Left renal cortex interstitium (tissue), 4 donors: ENCODE data around the gene NAV2. TPM values are rescaled to one million over a fixed set of nuclear protein-coding genes. Genes with fewer than 3 reads are reported as not detected.

Source experiments
- DNase-seq, 4 donors: peaks; one replicate each; pipeline ENCODE4 v3.0.0-alpha.2; 2013; ENCODE audit warnings: low read depth in 4 of 4, low spot score in 2 of 4, missing footprints in 1 of 4
- polyA plus RNA-seq, 4 donors: library from polyadenylated mRNA; unstranded; fragments of 120-200 nt; gene quantifications; one replicate each; pipeline ENCODE4 v1.2.1, GENCODE V29; 2013; ENCODE audit not compliant: insufficient read length in 4 of 4

Gene NAV2
- polyA plus RNA-seq, 4 donors, result 29.7 to 61.7 (median 39.1) TPM

DNA sequence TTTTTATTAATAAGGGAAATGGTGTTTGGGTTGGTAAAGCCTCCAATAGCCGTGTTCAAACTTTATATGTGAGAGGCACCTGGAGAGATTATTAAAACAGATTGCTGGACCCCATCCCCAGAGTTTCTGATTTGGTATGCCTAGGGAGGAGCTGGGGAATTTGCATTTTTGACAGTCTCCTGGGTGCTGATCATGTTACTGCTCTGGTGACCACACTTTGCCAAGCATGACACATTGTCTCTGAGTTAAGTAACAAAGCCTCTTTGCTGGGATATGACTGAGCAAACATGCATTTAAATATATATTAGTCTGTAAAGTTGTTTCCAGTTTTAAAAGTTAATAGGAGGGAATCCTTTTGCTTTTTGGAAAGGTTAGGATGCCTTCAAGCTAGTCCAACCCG is 140.4 kb downstream of the NAV2 start:
- no peak for DNase-seq

DNA sequence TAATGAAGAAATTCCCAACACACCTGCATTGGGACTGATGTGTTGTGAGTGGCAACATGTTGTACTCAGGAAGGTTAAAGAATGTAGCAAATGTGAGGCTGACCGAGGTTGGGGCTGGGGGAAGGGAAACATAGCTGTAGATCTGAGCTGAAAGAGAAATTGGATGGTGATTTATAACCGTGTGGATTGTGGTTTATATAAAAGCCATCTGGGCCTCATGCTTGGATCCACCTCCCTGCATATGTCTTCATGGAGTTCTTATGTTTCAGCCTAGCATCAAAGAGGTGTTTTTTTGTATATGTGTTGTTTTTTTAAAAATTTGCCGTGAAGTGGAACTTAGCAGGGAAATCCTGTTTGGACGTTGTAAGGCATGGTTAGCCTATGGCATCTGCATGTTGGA is 141.3 kb downstream of the NAV2 start:
- DNase-seq, result no peak

DNA sequence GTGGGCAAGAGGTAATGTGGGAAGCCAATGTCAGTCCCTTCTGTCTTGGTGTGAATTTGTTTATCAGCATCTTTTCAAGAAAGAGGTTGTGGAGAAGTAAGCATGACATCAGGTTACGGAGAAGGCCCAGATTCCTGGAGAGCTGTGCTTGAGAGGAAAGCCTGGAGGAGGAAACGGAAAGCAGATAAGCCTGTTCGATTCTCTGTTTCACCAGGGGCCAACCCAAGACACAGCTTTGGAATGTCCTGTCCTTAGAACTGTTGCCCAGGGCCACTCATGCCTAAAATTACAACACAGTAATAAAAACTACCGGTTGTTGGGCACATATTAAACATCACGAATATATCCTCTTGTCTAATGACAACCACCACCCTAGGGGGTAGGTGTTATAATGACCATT is 148.5 kb downstream of the NAV2 start:
- no peak for DNase-seq

DNA sequence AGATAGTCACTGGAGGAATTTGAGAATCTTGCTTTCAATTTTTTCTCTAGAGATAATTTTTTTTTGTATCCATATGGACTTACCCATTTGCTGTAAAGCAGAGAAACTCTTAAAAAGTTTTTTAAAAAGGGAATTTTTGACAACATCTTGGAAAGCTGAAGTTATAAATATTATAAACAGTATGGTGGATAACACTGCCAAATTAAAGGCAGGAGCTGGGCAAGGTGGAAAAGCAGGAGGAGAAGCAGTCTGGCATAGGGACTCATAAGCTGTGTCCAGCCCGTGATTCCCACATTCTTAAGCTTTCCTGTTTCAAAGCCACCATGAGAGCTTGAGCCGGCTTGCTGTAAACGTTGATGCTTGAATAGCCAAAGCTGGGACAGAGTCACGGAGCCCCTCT is 149.5 kb downstream of the NAV2 start:
- DNase-seq, result no peak

DNA sequence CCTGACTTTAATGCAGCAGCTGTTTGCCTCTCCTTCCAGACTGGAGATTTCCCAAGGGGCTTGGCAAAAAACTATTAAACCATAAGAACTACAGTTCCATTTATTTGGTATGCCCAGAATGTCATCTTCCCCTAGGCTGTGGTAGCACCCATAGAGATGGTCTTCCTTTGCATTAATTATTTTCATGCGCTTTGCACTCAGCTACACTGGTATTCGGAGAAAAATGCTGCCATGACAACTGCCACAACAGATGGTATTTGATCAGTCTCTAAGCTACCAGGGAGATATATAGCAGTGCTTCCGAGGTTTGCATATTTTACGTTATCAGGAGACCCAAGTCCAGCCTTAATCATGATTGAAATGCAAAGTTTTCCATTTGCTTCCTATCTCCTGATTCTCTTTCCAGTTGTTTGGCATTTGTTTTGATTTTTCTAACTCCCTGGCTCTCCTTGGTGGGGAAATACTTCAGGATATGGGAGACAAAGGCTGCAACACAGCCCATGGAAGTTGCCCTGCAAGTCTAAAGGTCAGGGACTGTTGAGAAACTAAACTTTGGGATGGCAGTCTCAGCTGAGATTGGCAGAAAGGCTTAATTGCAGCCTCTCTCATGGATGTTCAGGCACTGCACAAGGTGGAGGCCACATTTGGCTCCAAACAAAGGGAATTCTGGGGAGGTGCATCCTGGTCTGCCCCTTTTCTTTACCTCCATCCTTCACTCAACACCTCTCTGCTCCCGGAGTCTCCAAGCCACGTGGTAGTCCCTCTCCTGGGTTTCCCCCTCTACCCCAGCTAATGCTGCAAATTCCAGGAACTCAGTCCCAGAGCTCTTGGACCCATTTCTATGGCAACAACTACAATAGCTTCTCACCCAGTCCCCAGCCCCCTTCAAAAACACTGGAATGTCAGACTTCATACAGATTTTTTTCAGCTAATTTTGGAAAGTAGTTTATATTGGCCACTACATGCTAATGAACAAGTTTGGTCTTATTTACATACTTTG is 151.8 kb downstream of the NAV2 start:
- no peak for DNase-seq

DNA sequence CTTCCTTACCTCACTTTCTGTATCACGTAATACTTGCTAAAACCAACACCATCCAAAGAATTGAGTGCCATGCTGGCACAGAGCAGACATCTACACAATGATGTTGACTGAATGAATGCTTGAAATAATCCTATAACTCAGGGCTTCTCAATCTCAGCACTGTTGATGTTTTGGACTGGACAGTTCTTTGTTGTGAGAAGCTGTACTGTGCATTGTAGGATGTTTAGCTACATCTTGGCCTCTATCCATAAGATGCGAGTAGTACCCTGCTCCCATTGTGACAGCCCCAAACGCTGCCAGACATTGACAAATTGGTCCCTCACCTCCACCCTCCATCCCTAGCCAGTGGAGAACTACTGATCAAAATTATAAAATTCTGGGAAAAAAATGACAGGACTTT is 153.4 kb downstream of the NAV2 start:
- DNase-seq, result no peak

DNA sequence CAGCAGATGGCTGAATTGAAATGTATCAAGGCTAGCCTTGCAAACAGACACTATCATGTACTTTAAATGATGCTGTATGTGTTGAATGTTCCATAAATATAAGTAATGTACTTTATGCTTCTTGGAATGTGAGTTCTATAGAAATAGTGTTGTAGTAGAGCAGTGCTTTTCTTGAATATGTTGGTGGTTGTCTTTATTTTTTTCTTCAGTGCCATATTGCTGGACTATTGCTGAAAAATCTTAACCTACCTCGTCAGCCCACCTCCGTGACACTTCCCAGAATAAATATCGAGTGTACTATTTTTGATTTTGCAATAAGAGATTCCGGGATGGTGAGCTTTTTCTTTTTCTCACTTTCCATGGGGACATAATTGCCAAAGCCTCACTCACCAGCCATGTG is 153.9 kb downstream of the NAV2 start:
- DNase-seq, result no peak

DNA sequence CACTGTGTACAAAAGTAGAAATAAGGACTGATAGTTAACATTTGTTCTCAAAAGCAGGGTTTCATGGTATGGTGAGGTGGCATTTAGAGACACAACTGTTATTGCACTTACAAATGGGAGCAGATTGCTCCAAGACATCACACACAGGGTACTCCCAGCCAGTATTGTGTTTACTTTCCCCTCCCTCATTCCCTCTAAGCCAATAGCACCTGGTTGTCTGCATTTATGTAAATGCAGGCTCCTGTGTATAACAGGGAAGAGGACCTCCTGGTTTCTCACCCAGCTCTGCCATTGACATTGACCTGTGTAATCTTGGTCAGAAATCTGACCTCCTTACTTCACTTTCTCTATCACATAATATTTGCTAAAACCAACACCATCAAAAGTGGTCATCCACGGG is 154.4 kb downstream of the NAV2 start:
- DNase-seq, result no peak

DNA sequence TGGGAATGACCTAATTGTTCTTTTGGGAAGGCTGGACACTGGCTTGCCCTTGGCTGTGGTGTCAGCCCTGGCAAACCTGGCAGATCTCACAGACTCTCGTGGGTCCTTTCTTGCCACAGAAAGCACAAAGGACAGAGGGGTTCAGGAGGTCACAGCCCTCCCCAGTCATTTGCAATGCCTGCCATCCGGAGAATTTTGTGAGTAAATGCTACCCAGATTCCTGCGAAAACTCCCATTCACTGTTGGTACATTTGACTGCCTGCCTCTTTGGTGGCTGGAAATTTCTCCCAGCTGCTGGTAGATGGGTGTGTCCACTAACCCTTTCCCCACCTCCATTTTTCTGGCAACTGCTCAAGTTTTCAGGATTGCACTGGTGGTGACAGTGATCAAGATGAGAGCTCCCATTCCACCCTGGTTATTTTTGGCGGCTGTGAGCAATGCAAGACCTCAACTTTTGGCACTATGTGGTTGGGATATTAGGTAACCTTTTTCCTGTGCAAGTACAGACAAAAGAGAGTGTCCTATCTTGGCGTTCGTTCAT is 155.7 kb downstream of the NAV2 start:
- DNase-seq, result no peak

DNA sequence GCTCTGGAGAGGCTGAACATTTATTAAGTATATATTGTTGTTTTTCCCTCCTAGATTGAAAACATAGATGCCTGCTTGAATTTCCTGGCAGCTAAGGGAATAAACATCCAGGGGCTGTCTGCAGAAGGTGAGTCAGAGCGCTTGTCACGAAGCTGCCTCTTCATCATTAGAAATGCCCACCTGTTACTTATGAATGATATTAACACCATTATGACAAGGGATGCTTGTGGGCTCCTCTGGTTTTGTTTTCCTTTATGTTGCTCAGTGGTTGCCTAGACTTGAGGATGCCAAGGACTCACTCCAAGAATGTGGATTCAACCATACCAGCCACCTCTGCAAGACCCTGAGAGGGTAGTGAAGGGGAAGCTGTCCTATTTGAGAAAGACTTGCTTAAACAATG is 156.2 kb downstream of the NAV2 start:
- DNase-seq, result no peak

DNA sequence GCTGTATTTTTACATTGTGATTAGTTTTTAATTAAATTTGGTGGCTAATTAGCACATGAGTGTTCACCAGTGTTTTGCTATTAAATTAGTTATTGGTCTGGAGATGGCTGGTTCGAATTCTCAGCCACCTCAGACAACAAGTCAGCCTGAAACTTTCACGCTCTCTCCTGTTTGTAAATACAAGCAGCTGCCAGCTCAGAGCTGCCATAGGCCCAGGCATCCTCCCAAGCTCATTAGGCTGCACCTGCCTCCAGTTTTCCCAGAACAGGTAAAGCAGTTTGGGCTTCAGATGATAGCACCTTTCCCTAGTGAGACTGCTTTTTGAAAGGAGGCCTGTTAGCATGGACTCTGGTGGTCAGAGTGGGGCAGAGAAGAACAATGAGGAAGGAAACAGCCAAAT is 156.8 kb downstream of the NAV2 start:
- no peak for DNase-seq

DNA sequence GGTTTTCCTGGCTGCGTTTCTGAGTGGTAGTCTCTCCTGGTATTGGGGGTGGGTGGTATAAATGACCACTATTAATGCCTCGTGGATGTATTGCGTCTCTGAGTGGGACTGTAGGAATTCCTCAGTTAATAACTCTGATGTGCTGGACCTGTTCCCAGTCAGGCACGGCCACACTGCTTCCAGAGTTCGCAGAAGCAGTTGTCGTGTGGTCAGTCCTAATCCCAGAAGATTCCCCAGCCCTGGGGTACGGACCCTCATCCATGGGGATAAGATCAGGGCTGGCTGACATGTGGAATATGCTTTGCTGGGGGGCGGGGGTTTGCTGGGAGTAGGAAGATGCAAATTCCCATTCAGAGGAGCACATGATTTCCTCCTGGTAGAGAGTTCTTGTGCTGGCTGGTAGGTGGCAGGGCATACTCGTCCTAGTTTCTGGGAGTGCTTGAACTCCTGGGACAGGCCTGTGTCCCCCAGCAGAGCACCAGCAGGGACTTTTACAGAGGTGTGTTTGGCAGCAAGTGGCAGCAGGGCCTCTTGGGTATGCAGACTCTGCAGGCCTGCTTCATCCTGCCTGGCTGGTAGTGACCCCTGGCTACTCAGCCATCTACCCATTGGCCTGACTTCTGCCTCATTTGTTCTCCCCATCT is 157.4 kb downstream of the NAV2 start:
- DNase-seq, result no peak

DNA sequence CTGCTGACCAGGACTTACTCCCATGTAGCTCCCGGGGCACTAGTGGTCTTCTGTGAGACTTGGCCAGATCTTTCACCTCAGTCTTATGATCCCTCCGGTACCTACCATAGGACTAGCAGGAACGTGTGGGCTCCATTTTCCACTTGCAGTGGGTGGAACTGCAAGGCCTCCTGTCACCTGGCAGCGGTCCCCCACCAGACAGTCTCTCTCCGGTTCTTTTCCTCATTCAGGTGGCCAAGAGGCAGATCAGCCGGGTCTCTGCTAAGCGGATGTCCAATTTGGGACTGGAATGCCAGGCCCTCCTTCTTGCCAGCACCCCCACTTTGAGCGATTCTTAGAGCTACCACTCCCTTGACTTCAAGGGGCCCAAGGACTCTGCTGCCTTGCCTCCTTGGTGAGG is 158.9 kb downstream of the NAV2 start:
- no peak for DNase-seq

DNA sequence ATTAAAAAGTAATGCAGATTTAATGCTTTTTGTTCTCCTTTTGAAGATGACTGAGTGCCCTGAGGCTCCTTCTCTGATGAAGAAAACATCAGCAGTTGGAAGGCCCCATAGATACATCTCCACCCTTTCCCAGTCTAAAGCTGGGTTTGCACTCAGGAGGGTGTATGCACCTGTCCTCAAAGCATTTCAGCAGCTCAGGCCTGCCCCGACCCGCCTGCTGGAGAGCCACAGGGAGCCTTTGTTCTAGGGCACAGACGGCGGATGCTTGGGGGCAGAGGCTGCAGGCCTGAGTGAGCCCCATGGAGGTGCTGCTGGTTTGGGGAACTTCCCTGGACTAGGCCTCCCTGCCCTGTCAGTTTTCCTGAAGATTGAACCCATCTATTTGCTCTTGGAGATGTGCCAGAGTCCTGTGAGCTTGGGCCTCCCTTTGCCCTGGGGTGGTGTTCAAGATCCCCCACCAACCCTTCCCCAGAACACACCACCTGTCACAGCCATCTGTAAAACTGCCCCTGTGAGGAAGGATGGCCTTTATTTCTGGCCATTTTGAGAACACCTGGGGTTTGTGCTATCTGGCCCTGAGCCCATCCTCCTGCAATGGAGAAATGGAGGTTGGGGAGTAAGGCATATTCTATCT is 160.0 kb downstream of the NAV2 start:
- no peak for DNase-seq

DNA sequence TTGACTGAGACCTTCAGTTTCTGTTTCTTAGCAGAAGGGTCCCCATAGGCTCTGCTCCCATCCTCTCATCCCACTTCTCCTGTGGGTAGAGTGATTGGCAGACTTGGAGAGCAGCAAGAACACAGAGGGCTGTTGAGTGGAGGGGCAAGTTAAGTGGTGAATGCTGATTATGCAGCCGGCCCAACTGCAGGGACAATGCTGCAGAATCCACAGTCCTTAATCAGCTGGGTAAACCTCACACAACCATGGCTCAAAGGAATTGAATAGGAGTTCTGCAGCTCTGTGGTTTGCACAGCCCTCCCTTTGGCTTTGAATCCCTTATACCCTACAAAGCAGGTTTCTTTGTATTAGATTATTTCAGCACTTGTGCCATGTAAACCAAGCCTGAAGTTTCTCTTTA is 161.1 kb downstream of the NAV2 start:
- no peak for DNase-seq

DNA sequence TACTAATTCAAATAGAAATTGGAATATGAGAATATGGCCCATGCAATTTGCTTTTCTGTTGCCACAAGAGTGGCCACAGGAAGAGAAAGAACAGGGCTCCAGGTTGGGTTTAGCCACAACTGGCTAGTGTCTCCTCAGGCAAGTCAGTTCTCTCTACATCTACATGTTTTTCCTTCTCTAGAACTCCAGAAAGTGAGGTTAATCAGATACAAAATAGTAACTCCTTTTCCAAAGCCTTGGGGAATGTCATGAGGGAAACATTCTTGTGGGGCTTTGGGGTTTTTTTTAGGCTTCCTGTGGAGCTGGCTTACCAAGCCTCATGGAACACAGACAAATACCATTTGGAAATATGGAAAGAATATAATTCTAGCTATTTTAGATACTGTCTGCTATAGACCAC is 161.6 kb downstream of the NAV2 start:
- no peak for DNase-seq

DNA sequence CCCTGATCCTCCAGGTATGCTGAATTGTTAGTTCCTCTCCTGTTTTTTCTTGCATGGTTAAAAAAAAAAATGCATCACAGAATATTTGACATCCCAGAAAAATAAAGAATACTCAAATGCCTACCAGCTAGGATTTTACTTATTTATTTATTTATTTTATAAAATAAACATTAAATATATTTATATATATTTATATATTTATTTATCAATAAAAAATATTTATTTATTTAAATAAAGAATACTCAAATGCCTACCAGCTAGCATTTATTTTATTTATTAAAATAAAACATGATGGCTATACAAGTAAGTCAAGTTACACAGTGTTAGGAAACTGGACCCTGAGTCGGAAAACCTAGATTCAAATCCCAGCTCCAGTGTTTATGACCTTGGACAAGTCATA is 164.1 kb downstream of the NAV2 start:
- no peak for DNase-seq

DNA sequence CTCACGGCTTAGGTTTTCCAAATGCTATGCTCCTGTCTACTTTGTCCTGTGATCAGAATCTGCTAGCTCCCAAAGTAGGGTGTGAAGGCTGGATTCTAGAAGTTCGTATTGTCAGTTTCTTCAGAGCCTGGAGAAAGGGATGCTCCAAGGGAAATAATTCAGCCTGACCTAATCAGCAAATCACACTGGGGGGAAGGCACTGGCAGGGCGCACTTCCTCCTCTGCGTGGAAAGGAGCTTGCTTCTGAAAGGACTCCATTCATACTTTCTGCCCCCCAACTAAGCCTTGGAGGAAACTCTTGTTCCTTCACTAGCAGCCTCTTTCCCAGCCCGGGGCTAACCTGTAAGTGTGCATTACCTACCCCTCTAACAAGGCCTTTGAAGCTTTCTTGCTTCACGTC is 165.9 kb downstream of the NAV2 start:
- DNase-seq, result no peak

DNA sequence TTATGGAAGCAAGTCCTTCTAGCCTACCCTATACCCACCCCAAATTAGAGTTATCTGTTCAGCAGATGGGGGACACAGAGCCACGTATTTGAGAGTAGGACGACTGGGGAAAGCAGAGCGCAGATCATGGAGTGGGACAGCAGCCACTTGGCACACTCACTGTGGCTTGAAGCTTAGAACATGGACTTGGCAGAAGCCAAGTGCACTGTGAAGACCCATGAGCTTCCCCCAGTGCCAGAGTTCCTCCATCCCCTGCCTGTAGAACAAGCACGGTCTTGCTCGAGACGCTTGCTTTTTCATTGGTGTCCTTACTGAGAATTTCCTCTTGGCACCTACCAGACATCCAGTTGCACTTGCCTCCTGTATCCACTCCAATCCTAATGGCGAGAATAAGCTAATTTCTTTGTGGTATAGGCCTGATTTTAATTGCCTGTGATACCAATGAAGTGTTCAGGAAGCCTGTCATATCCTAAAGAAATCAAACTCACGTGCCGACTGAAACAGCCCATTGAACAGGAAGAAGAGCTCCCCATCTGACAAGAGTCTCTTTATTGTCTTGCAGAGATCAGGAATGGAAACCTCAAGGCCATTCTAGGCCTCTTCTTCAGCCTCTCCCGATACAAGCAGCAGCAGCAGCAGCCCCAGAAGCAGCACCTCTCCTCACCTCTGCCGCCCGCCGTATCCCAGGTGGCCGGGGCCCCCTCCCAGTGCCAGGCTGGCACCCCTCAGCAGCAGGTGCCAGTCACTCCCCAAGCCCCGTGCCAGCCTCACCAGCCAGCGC is 166.9 kb downstream of the NAV2 start:
- no peak for DNase-seq

DNA sequence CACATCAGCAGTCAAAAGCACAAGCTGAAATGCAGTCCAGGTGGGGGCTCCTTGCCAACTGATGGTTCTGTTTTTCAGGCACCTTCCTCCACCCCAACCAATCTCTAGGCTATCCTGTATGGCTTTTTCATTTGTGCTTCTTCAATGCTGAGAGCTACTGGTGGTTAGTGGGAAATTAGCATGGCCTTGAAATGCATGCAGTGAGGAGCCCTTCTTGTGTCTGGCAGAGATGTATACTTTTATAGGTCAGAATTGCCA is 167.4 kb downstream of the NAV2 start:
- no peak for DNase-seq

DNA sequence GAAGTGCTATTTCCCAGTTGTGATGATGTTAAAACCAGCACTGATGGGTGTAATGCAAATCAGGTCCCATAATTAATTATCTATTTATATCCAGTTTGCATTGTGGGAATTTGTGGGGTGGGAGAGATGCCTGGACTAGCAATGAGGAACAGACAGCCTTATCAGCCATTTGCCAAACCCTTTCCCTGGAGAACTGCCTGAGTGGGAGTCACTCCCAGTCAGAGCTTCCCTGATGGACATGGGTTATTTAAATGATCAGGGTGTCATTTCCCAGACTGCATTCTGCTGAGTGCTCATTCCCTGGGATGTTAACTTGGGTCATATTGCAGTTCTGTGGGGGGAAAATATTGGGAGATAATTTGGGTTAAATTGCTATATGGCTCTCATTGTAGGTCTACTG is 168.5 kb downstream of the NAV2 start:
- DNase-seq, result no peak
